K562 (cell line): ENCODE measurements around the gene STUB1. TPM values are rescaled to one million over a fixed set of nuclear protein-coding genes. Genes with fewer than 3 reads are reported as not detected.
A peak's percentile ranks its signal among the peaks of the same experiment; 100 is the strongest.

Experiments used
- CEBPZ ChIP-seq: fragments of 150-350 bp; IDR thresholded peaks from 2 replicates; pipeline ENCODE4 v1.6.1; 2014; ENCODE audit warnings: low read depth, mild to moderate bottlenecking, low read length, borderline replicate concordance
- EWSR1 ChIP-seq: fragments of 450-650 bp; IDR thresholded peaks from 2 replicates; pipeline ENCODE4 v1.6.1; 2018; ENCODE audit warnings: borderline replicate concordance, mild to moderate bottlenecking, low read depth, moderate library complexity; ENCODE audit not compliant: partially characterized antibody
- FIP1L1 ChIP-seq: fragments of 200-400 bp; formaldehyde crosslinking; IDR thresholded peaks from 2 replicates; pipeline ENCODE4 v1.6.1; 2018; ENCODE audit warnings: mild to moderate bottlenecking, low read depth, low read length; ENCODE audit not compliant: poor library complexity, severe bottlenecking
- FOXA3 ChIP-seq, 2 experiments: fragments of 450-650 bp in 1 of 2; sonication (generic) in 1 of 2; formaldehyde crosslinking; IDR thresholded peaks in 1 of 2; conservative IDR thresholded peaks in 1 of 2; 2 replicates each; pipeline versions ENCODE4 v1.4.0 to v1.8.0; 2020 to 2022; ENCODE audit warnings: mild to moderate bottlenecking in 2 of 2, missing genetic modification reagents in 1 of 2
- GATA2 ChIP-seq: sonication (generic); formaldehyde crosslinking; IDR thresholded peaks from 2 replicates; pipeline ENCODE4 v1.4.0; 2020; ENCODE audit warnings: mild to moderate bottlenecking, missing genetic modification reagents
- HDAC1 ChIP-seq, 2 experiments: fragments of 450-650 bp; IDR thresholded peaks; 2 replicates each; pipeline ENCODE4 v1.6.1; 2016 to 2017; ENCODE audit warnings: inconsistent platforms in 1 of 2, mild to moderate bottlenecking in 1 of 2, moderate library complexity in 1 of 2
- HDAC6 ChIP-seq: IDR thresholded peaks from 2 replicates; pipeline ENCODE4 v1.6.1; 2012; ENCODE audit warnings: low read depth, mild to moderate bottlenecking, control low read depth, inconsistent platforms, low read length, moderate library complexity
- HDGF ChIP-seq: fragments of 450-650 bp; IDR thresholded peaks from 2 replicates; pipeline ENCODE4 v1.6.1; 2016
- HIVEP1 ChIP-seq: fragments of 250-450 bp; sonication (Bioruptor Pico); IDR thresholded peaks from 2 replicates; pipeline ENCODE4 v1.4.0; 2020; ENCODE audit warnings: mild to moderate bottlenecking
- KHSRP ChIP-seq: fragments of 450-650 bp; IDR thresholded peaks from 2 replicates; pipeline ENCODE4 v1.6.1; 2017
- KLF13 ChIP-seq: fragments of 450-650 bp; IDR thresholded peaks from 2 replicates; pipeline ENCODE4 v1.6.1; 2016; ENCODE audit warnings: missing genetic modification characterization, low read depth, mild to moderate bottlenecking, missing compliant biosample characterization, moderate library complexity, borderline replicate concordance
- MYC ChIP-seq, 2 experiments: fragments of 250-450 bp in 1 of 2; sonication (Bioruptor Pico) in 1 of 2; IDR thresholded peaks; 2 replicates each; pipeline versions ENCODE4 v1.5.1 to v1.6.1; 2012 to 2021; ENCODE audit warnings: low read depth in 2 of 2, borderline replicate concordance in 1 of 2, improper control_type of control experiment in 1 of 2, low read length in 1 of 2, mild to moderate bottlenecking in 1 of 2, moderate library complexity in 1 of 2
- NEUROD1 ChIP-seq: fragments of 150-350 bp; IDR thresholded peaks from 2 replicates; pipeline ENCODE4 v1.6.1; 2014; ENCODE audit warnings: borderline replicate concordance, low read length, low read depth; ENCODE audit not compliant: partially characterized antibody
- NFYB ChIP-seq: IDR thresholded peaks from 2 replicates; pipeline ENCODE4 v1.6.1; 2011; ENCODE audit warnings: mild to moderate bottlenecking, moderate library complexity; ENCODE audit not compliant: insufficient read length; ENCODE audit errors: extremely low read depth
- RAD51 ChIP-seq: fragments of 450-650 bp; IDR thresholded peaks from 2 replicates; pipeline ENCODE4 v1.7.1; 2016; ENCODE audit warnings: low read depth, mild to moderate bottlenecking, borderline replicate concordance
- RBM22 ChIP-seq: fragments of 200-400 bp; formaldehyde crosslinking; IDR thresholded peaks from 2 replicates; pipeline ENCODE4 v1.6.1; 2018; ENCODE audit warnings: low read length, low read depth; ENCODE audit not compliant: poor library complexity, severe bottlenecking
- STAT5A ChIP-seq: IDR thresholded peaks from 2 replicates; pipeline ENCODE4 v1.6.1; 2012; ENCODE audit warnings: low read length, inconsistent platforms, borderline replicate concordance
- TCF7 ChIP-seq: sonication (generic); IDR thresholded peaks from 2 replicates; pipeline ENCODE4 v1.6.1; 2016; ENCODE audit warnings: antibody characterized with exemption, borderline replicate concordance
- ZBTB17 ChIP-seq: fragments of 450-650 bp; formaldehyde crosslinking; IDR thresholded peaks from 2 replicates; pipeline ENCODE4 v1.4.0; 2020; ENCODE audit warnings: mild to moderate bottlenecking
- ZNF184 ChIP-seq: sonication (generic); formaldehyde crosslinking; IDR thresholded peaks from 2 replicates; pipeline ENCODE4 v1.5.0; 2020; ENCODE audit warnings: missing genetic modification reagents
- ZNF253 ChIP-seq: fragments of 250-450 bp; sonication (Bioruptor Pico); conservative IDR thresholded peaks from 2 replicates; pipeline ENCODE4 v1.6.1; 2021; ENCODE audit warnings: mild to moderate bottlenecking
- polyA plus RNA-seq, 8 experiments: library from polyadenylated mRNA; depleted of rRNA in 4 of 8; stranded (reverse) in 5 of 8; unstranded in 3 of 8; fragments of >200 nt; fragmentation: Nextera tagmentation in 2 of 8; fragmentation: Illumina TruSeq in 1 of 8; extraction: Ambion mirVana in 2 of 8; extraction: Trizol in 1 of 8; gene quantifications; 2 replicates each; pipeline versions ENCODE4 v1.2.1 to v1.2.3, GENCODE V29; 2011 to 2014; ENCODE audit warnings: inconsistent platforms in 1 of 8, missing spikeins in 1 of 8
- total RNA-seq, 7 experiments: library from RNA; depleted of rRNA in 6 of 7; stranded (reverse); fragments of >200 nt in 6 of 7; fragmentation: Illumina TruSeq in 2 of 7; extraction: Trizol in 2 of 7; gene quantifications; 2 replicates each; pipeline versions ENCODE4 v1.2.1 to v1.2.3, GENCODE V29; 2011 to 2021; ENCODE audit warnings: low replicate concordance in 1 of 7
- TF ChIP-seq, protein P1 (sequence below): sonication (generic); formaldehyde crosslinking; IDR thresholded peaks from 2 replicates; pipeline ENCODE4 v1.8.1; 2023; ENCODE audit warnings: mild to moderate bottlenecking, missing genetic modification reagents

STUB1 gene
- total and polyA plus RNA-seq, 9 of the 15 experiments (the other 6 are each of a cell fraction or from before 2014, with no cell fraction given) = 10.6 to 251 (median 152) TPM

DNA sequence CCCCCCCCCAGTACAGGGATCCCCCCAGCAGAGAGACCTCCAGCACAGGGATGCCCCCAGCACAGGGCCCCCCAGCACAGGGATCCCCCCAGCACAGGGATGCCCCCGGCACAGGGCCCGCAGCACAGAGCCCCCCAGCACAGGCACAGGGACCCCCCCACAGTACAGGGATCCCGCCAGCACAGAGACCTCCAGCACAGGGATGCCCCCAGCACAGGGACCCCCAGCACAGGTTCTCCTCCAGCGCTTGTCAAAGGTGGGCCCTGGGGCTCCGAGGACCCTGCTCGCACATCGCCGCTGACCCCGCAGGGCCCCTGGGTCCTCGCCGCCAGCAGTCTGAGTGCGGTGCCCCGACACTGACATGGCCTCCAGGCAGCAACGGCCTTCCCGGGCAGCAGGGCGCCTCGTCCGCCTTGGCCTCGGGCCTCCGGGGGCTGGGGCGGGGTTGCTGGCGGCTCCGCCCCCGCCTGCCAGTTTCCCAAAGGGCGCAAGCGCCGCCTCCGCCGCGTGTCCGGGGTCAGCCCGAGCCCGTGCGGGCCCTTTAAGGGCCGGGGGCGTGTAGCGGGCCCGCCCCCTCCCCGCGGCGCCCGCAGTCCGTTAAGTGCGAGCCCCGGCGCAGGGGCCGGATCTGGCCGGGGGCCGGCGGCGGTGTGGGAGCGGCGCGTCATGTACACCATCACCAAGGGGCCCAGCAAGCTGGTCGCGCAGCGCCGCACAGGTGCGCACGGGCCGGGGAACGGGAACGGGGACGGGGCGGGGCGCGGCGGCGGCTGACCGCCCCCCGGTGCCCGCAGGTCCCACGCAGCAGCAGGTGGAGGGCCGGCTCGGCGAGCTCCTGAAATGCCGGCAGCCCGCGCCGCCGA, 38.7 kb upstream of the STUB1 start, which contains the start of gene MCRIP2 (continued):
- no peak for TF ChIP-seq RBM22
- no peak for TF ChIP-seq TCF7
- TF ChIP-seq ZBTB17 (CRISPR knock-in tag) = no peak
- TF ChIP-seq FOXA3 (CRISPR knock-in tag; conservative IDR thresholded peaks at IDR 0.05 in 1 of 2, IDR thresholded peaks at IDR 0.05 in 1 of 2) = peak in 1 of 2 experiments; percentile 47; a peak in 1 of 4 replicates
- TF ChIP-seq ZNF184 (CRISPR knock-in tag) = no peak
- TF ChIP-seq MYC (IDR thresholded peaks at IDR 0.05; ENCODE audit: low read depth, low read length) = peak; percentile 85
- TF ChIP-seq MYC (CRISPR knock-in tag; IDR thresholded peaks at IDR 0.05; ENCODE audit: borderline replicate concordance, low read depth) = no peak
- TF ChIP-seq NEUROD1 = peak; percentile 45
- TF ChIP-seq NFYB = no peak
- no peak for TF ChIP-seq FIP1L1
- peak in 1 of 2 experiments; percentile 37; a peak in 1 of 4 replicates for TF ChIP-seq HDAC1 (IDR thresholded peaks at IDR 0.05)
- TF ChIP-seq KLF13 (tag) = peak; percentile 95
- TF ChIP-seq, protein P1, sequence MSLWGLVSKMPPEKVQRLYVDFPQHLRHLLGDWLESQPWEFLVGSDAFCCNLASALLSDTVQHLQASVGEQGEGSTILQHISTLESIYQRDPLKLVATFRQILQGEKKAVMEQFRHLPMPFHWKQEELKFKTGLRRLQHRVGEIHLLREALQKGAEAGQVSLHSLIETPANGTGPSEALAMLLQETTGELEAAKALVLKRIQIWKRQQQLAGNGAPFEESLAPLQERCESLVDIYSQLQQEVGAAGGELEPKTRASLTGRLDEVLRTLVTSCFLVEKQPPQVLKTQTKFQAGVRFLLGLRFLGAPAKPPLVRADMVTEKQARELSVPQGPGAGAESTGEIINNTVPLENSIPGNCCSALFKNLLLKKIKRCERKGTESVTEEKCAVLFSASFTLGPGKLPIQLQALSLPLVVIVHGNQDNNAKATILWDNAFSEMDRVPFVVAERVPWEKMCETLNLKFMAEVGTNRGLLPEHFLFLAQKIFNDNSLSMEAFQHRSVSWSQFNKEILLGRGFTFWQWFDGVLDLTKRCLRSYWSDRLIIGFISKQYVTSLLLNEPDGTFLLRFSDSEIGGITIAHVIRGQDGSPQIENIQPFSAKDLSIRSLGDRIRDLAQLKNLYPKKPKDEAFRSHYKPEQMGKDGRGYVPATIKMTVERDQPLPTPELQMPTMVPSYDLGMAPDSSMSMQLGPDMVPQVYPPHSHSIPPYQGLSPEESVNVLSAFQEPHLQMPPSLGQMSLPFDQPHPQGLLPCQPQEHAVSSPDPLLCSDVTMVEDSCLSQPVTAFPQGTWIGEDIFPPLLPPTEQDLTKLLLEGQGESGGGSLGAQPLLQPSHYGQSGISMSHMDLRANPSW = no peak
- no peak for TF ChIP-seq STAT5A
- no peak for TF ChIP-seq RAD51
- TF ChIP-seq GATA2 (CRISPR knock-in tag) = no peak
- no peak for TF ChIP-seq HIVEP1
- no peak for TF ChIP-seq ZNF253 (CRISPR knock-in tag)
- TF ChIP-seq HDGF = no peak
- no peak for TF ChIP-seq CEBPZ
- no peak for TF ChIP-seq EWSR1
- no peak for TF ChIP-seq HDAC6
- TF ChIP-seq KHSRP = no peak
